Muscle layer of duodenum (tissue), 2 donors: ENCODE results near the gene ZNF260.
A peak's percentile ranks its signal among the peaks of the same experiment; 100 is the strongest.
"Not testable (repeated sequence)": the region's sequence is repeated elsewhere in the genome, so short reads cannot be mapped to it uniquely, and the experiment has no call there.

Experiments used
- H3K27ac ChIP-seq: one replicate; pipeline ENCODE4 v1.7.0; 2013; ENCODE audit warnings: mild to moderate bottlenecking, low read length
- H3K27me3 ChIP-seq: one replicate; pipeline ENCODE4 v1.7.0; 2013; ENCODE audit warnings: low read depth, mild to moderate bottlenecking, control low read depth, low read length
- H3K36me3 ChIP-seq, 2 donors: one replicate each; pipeline ENCODE4 v1.7.0; 2013; ENCODE audit warnings: low read length in 2 of 2, control low read depth in 1 of 2, mild to moderate bottlenecking in 1 of 2; ENCODE audit not compliant: insufficient read depth in 2 of 2, control insufficient read depth in 1 of 2
- H3K4me1 ChIP-seq, 2 donors: one replicate each; pipeline ENCODE4 v1.7.0; 2013; ENCODE audit warnings: low read length in 2 of 2, mild to moderate bottlenecking in 2 of 2, control low read depth in 1 of 2, moderate library complexity in 1 of 2; ENCODE audit not compliant: insufficient read depth in 2 of 2, control insufficient read depth in 1 of 2
- H3K4me3 ChIP-seq, 2 donors: one replicate each; pipeline ENCODE4 v1.7.0; 2013; ENCODE audit warnings: low read length in 2 of 2, low read depth in 1 of 2, mild to moderate bottlenecking in 1 of 2
- H3K9me3 ChIP-seq, 2 donors: one replicate each; pipeline ENCODE4 v1.7.0; 2013; ENCODE audit warnings: low read length in 2 of 2, control low read depth in 1 of 2, mild to moderate bottlenecking in 1 of 2; ENCODE audit not compliant: control insufficient read depth in 1 of 2
- donor health status: healthy.

ZNF260 gene

GRCh38 chr19:36527873-36528193, 238 bp downstream of the ZNF260 start:
- Histone ChIP-seq H3K4me3 (peak overlapping the region; percentile 90 to 94), H3K9me3 (peaks cover 2 to 22% of the 10 kb centered on the region in 2 donors), H3K36me3 (peaks cover 12 to 15% of the 10 kb centered on the region in 2 donors), H3K27me3 (no peaks in the 10 kb centered on the region), H3K4me1 (peaks cover 3 to 21% of the 10 kb centered on the region in 2 donors), H3K27ac (peak overlapping the region; percentile 97)

GRCh38 chr19:36527341-36527740, 730 bp downstream of the ZNF260 start:
- peaks cover 3 to 21% of the 10 kb centered on the region in 2 donors for H3K4me1 ChIP-seq
- H3K4me3 ChIP-seq = peak overlapping the region; percentile 90 to 94
- H3K27me3 ChIP-seq = no peaks in the 10 kb centered on the region
- peaks cover 7 to 26% of the 10 kb centered on the region in 2 donors for H3K9me3 ChIP-seq
- H3K36me3 ChIP-seq = peaks cover 17 to 20% of the 10 kb centered on the region in 2 donors
- peak overlapping the region; percentile 97 for H3K27ac ChIP-seq

DNA sequence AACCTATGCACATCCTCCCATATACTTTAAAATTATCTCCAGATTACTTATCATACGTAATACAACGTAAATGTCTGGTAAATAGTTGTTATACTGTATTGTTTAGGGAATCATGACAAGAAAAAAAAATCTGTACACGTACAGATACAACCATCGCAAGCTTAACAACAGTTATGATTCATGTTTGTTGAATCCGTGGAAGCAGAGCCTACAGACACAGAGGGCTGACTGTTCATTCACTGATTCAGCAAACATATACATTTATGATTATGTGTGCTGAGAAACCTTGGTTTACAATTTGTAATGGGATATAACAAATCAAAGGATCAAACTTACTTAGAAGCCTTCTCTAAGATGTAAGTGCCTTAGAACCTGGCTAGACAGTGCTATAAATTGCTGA, 1.5 kb downstream of the ZNF260 start:
- peaks cover 7 to 31% of the 10 kb centered on the region in 2 donors for H3K9me3 ChIP-seq
- peak overlapping the region in 1 of 2 donors; percentile 94 for H3K4me3 ChIP-seq
- no peak overlapping the region for H3K27ac ChIP-seq
- H3K36me3 ChIP-seq = peaks cover 18 to 26% of the 10 kb centered on the region in 2 donors
- no peaks in the 10 kb centered on the region for H3K27me3 ChIP-seq
- H3K4me1 ChIP-seq = peaks cover 3 to 21% of the 10 kb centered on the region in 2 donors

DNA sequence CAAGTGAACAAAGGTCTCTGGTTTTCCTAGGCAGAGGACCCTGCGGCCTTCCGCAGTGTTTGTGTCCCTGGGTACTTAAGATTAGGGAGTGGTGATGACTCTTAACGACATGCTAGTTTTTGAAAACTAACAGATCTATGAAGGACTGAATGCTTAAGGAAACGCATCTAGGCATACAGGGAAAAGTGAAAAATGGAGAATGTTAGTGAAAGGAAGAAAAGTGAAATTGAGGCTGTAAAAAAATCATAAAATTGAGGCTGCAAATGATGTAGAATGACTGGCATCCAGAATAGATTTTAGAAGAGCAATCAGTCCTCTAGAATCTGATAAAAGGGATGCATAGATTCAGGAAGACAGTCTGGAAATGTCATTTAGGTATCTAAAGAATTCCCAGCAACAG, 3.5 kb downstream of the ZNF260 start:
- H3K27me3 ChIP-seq = no peaks in the 10 kb centered on the region
- peaks cover 13 to 31% of the 10 kb centered on the region in 2 donors for H3K9me3 ChIP-seq
- peaks cover 3 to 21% of the 10 kb centered on the region in 2 donors for H3K4me1 ChIP-seq
- H3K27ac ChIP-seq = no peak overlapping the region
- peaks cover 18 to 45% of the 10 kb centered on the region in 2 donors for H3K36me3 ChIP-seq
- peak overlapping the region in 1 of 2 donors; percentile 33 for H3K4me3 ChIP-seq

GRCh38 chr19:36514012-36514612, 14.0 kb downstream of the ZNF260 start:
- H3K27me3 ChIP-seq = no peaks in the 10 kb centered on the region
- no peaks in the 10 kb centered on the region for H3K4me1 ChIP-seq
- H3K27ac ChIP-seq = no peak overlapping the region
- peaks cover 39 to 70% of the 10 kb centered on the region in 2 donors for H3K36me3 ChIP-seq
- peaks cover 71 to 80% of the 10 kb centered on the region in 2 donors for H3K9me3 ChIP-seq
- peak overlapping the region; percentile 21 to 50 for H3K4me3 ChIP-seq

GRCh38 chr19:36508325-36508724, 19.7 kb downstream of the ZNF260 start:
- no peak overlapping the region for H3K4me3 ChIP-seq
- peaks cover 0 to 12% of the 10 kb centered on the region in 2 donors for H3K36me3 ChIP-seq
- no peak overlapping the region for H3K27ac ChIP-seq
- no peaks in the 10 kb centered on the region for H3K27me3 ChIP-seq
- H3K4me1 ChIP-seq = no peaks in the 10 kb centered on the region
- H3K9me3 ChIP-seq = peaks cover 30 to 63% of the 10 kb centered on the region in 2 donors

- H3K4me3 ChIP-seq = peak overlapping the region in 1 of 2 donors; percentile 16
- no peaks in the 10 kb centered on the region for H3K27me3 ChIP-seq
- H3K9me3 ChIP-seq = peaks cover 24 to 58% of the 10 kb centered on the region in 2 donors
- H3K36me3 ChIP-seq = no peaks in the 10 kb centered on the region
- no peaks in the 10 kb centered on the region for H3K4me1 ChIP-seq
- no peak overlapping the region for H3K27ac ChIP-seq
Measured at GRCh38 chr19:36501973-36502372, 26.1 kb downstream of the ZNF260 start.

DNA sequence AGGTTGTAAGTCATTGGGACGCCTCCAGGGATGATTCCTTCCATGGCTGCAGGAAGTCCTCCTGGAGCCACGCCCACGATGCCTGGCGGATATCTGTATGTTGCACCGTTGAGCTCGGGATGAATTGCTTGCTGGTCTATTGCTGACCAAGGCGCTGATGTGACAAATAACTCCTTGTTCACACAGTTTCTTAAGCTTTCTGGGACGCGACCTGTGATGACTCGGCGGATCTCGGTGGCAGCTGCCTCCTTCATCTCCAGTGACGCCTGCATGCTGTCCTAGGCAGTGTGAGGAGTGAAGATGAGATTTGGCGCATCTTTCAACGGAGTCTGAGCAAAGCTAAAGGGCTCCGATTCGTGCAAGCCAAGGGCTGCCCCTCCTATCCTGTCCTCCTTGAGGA, 31.1 kb downstream of the ZNF260 start:
- Histone ChIP-seq H3K36me3 (no peaks in the 10 kb centered on the region), H3K9me3 (peaks cover 10 to 30% of the 10 kb centered on the region in 2 donors), H3K4me3 (no peak overlapping the region), H3K27me3 (no peaks in the 10 kb centered on the region), H3K4me1 (no peaks in the 10 kb centered on the region), H3K27ac (no peak overlapping the region)

DNA sequence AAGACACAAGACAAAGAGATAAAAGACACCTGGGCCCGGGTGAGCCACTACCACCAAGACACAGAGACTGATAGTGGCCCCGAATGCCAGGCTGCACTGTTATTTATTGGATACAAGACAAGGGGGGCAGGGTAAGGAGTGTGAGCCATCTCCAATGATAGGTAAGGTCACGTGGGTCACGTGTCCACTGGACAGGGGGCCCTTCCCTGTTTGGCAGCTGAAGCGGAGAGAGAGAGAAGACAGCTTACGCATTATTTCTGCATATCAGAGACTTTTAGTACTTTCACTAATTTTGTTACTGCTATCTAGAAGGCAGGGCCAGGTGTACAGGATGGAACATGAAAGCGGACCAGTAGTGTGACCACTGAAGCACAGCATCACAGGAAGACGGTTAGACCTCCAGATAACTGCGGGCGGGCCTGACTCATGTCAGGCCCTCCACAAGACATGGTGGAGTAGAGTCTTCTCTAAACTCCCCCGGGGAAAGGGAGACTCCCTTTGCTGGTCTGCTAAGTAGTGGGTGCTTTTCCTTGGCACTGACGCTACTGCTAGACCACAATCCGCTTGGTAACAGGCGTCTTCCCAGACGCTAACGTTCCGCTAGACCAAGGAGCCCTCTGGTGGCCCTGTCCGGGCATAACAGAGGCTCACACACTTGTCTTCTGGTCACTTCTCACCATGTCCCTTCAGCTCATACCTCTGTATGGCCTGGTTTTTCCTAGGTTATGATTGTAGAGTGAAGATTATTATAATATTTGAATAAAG, 35.2 kb downstream of the ZNF260 start:
- not testable (repeated sequence) for H3K4me3 ChIP-seq, H3K36me3 ChIP-seq, H3K27ac ChIP-seq, H3K27me3 ChIP-seq
- peaks cover 0 to 12% of the 10 kb centered on the region in 2 donors for H3K9me3 ChIP-seq
- peaks cover 7 to 10% of the 10 kb centered on the region in 2 donors for H3K4me1 ChIP-seq

- not testable (repeated sequence) for H3K9me3 ChIP-seq, H3K27ac ChIP-seq, H3K27me3 ChIP-seq, H3K36me3 ChIP-seq
- peak overlapping the region in 1 of 2 donors; percentile 80 for H3K4me3 ChIP-seq
- peaks cover 7 to 18% of the 10 kb centered on the region in 2 donors for H3K4me1 ChIP-seq
Measured at GRCh38 chr19:36490846-36491245, 37.2 kb downstream of the ZNF260 start.

DNA sequence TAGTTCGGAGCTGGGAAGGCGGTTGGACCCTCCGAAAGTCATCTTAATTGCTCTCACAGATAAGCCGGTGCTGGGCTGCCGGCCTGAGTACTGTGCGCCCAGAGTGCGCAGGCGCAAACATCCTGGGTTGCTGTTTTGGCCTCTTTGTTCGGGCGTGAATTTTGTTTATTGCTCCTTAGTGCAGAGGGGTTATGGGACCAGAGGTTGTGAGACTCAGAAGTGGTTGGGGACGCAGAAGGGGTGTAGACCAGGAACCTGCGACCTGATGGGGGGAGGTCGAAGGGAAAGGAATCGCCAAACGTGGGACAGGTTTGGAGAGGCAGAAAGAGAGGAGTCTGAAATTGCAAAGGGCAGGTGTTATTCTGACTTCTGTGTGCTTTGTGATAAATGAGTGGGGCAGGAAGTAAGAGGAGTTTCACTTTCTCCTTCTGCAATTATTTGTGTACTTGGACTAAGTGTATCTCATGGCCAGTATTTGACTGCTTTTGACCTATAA, 38.1 kb downstream of the ZNF260 start:
- Histone ChIP-seq H3K4me3 (peak overlapping the region; percentile 80 to 97), H3K27ac (peak overlapping the region; percentile 98), H3K4me1 (peaks cover 7 to 18% of the 10 kb centered on the region in 2 donors), H3K36me3 (no peaks in the 10 kb centered on the region), H3K27me3 (no peaks in the 10 kb centered on the region), H3K9me3 (no peaks in the 10 kb centered on the region)
